Measurements from ENCODE around the gene FBXO10. TPM values are rescaled to one million over a fixed set of nuclear protein-coding genes. Genes with fewer than 3 reads are reported as not detected.

The FBXO10 gene
- total and polyA plus RNA-seq, 5 donors from 2014 or later, result 0.40 to 2.4 (median 0.93) TPM

DNA sequence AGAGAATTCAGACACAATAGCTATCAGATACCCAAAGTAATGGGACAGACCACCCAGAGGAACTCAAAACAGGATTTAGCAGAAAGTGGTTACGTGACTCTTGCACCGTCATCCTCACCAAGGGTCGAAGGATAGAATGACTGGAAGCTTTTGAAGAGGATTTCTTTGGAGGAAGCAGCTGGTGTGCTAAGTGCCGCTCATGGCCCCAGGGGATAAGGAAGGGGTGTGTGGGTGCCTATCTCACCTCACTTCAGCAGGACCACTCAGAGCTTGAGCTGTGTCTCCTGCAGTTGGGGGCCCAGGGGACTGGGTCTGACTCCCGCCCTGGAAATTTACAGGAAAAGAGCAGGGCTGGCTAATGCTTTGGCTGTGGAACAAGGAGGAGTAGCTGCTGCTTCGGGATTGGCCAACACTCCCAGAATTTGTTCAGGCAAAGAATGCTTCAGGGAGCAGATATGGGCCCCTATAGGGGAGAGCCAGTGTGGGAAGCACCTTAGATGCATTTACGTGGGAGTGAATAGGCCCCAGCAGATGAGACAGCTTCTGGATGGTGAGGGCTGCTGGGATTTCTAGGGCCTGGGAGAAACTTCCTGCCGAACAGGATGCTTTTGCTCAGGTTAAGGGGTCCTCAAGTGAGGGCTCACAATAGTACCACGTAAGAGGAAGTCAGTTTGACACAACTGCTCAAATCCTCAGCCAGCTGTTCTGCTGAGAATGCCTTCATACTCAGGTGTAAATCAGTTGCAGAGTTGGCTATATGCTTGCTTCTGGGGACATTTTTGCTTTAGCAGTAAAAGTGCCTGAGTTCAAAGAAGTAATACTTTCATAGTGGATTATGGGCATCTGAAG lies 45.3 kb upstream of the FBXO10 start:
- Mint-ChIP-seq H3K27me3 (peaks cover 28% of the 10 kb centered on the region), H3K4me3 (no peak overlapping the region), H3K4me1 (no peaks in the 10 kb centered on the region), H3K27ac (no peak overlapping the region), H3K36me3 (no peaks in the 10 kb centered on the region), H3K9me3 (no peaks in the 10 kb centered on the region)
- Histone ChIP-seq H3K27ac (ENCODE audit: insufficient read depth, low read length, poor library complexity, severe bottlenecking) (no peak overlapping the region), H3K4me3 (ENCODE audit: low read depth, low read length) (no peak overlapping the region), H3K9me3 (ENCODE audit: control insufficient read depth in 2 of 2, low read length in 2 of 2) (no peaks in the 10 kb centered on the region), H3K27me3 (ENCODE audit: control insufficient read depth, insufficient read depth, low read length) (peaks cover 12% of the 10 kb centered on the region), H3K4me1 (ENCODE audit: control insufficient read depth, insufficient read depth, low read length, poor library complexity, severe bottlenecking) (no peaks in the 10 kb centered on the region), H3K36me3 (ENCODE audit: control insufficient read depth, insufficient read depth, low read length) (no peaks in the 10 kb centered on the region)
- DNase-seq (no peak), ATAC-seq (ENCODE audit: low read depth in 2 of 2) (no peak)

DNA sequence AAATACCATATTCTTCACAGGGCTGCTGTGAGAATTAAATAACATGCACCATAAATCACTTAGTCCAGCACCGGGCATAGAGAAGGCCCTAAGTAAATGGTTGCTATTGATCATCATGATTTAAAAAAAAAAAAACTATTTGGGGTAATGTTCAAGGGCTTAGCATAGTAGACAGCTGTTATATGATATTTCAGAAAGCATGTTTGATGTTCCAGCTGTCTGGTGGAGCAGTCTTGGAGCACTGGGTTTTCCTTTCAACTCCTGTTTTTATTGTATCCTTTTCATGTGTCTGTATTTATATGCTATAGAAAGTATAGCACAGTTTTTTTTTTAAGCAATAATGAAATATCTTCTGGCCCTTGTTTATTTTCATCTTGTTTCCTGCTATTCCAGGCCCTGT lies 44.2 kb upstream of the FBXO10 start:
- DNase-seq (no peak), ATAC-seq (ENCODE audit: low read depth in 2 of 2) (no peak)
- no peaks in the 10 kb centered on the region for H3K4me1 ChIP-seq (ENCODE audit: control insufficient read depth, insufficient read depth, low read length, poor library complexity, severe bottlenecking)
- Mint-ChIP-seq H3K4me3 (no peak overlapping the region), H3K27ac (no peak overlapping the region), H3K4me1 (no peaks in the 10 kb centered on the region), H3K9me3 (no peaks in the 10 kb centered on the region), H3K27me3 (peaks cover 30% of the 10 kb centered on the region), H3K36me3 (no peaks in the 10 kb centered on the region)
- no peak overlapping the region for H3K27ac ChIP-seq (ENCODE audit: insufficient read depth, low read length, poor library complexity, severe bottlenecking)
- no peak overlapping the region for H3K4me3 ChIP-seq (ENCODE audit: low read depth, low read length)
- H3K36me3 ChIP-seq (ENCODE audit: control insufficient read depth, insufficient read depth, low read length), result no peaks in the 10 kb centered on the region
- H3K9me3 ChIP-seq (ENCODE audit: control insufficient read depth in 2 of 2, low read length in 2 of 2), result no peaks in the 10 kb centered on the region
- peaks cover 12% of the 10 kb centered on the region for H3K27me3 ChIP-seq (ENCODE audit: control insufficient read depth, insufficient read depth, low read length)

DNA sequence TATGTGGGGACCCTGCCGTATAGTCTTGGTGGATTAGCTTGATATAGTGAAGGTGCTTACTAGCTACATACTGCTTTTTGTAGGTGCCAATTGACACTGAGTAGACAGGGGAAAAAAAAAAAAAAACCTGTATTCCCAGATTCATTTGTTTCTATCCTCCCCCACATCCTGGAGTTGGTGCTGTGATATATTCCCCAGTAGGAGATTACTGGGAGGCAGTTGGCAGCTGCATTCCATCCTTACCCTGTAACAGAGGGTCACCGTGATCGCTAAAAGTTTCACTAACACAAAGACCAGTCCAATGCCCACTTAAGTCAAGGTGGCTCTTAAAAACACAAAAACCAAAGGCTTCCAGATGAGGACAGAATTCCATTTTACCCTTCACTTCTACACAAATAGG lies 43.6 kb upstream of the FBXO10 start:
- no peaks in the 10 kb centered on the region for H3K36me3 ChIP-seq (ENCODE audit: control insufficient read depth, insufficient read depth, low read length)
- H3K27ac Mint-ChIP-seq, result no peak overlapping the region
- no peak for ATAC-seq (ENCODE audit: low read depth in 2 of 2)
- no peak overlapping the region for H3K4me3 Mint-ChIP-seq
- H3K4me1 ChIP-seq (ENCODE audit: control insufficient read depth, insufficient read depth, low read length, poor library complexity, severe bottlenecking), result no peaks in the 10 kb centered on the region
- H3K4me3 ChIP-seq (ENCODE audit: low read depth, low read length), result no peak overlapping the region
- H3K36me3 Mint-ChIP-seq, result no peaks in the 10 kb centered on the region
- H3K27me3 ChIP-seq (ENCODE audit: control insufficient read depth, insufficient read depth, low read length), result peaks cover 9% of the 10 kb centered on the region
- no peak for DNase-seq
- H3K4me1 Mint-ChIP-seq, result no peaks in the 10 kb centered on the region
- H3K9me3 Mint-ChIP-seq, result no peaks in the 10 kb centered on the region
- no peak overlapping the region for H3K27ac ChIP-seq (ENCODE audit: insufficient read depth, low read length, poor library complexity, severe bottlenecking)
- no peaks in the 10 kb centered on the region for H3K9me3 ChIP-seq (ENCODE audit: control insufficient read depth in 2 of 2, low read length in 2 of 2)
- H3K27me3 Mint-ChIP-seq, result peaks cover 36% of the 10 kb centered on the region

DNA sequence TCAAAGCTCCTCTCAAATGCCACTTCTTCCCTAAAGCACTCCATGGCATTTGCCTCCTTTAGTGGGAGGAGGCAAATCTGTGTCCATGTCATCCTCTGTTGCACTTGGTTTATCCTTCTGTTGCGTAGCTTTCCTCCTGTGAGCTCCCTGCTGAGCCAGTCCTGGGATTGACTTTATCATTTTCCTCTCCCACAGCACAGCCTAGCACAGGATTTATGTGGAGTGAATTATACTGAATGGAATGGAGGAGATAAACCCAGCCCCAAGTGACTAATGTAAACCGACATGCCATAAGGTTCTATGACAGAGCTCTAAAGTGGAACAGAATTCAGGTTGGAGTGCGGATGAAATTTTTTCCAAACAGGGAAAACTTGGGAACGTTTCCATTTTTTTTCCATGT lies 42.6 kb upstream of the FBXO10 start:
- no peaks in the 10 kb centered on the region for H3K9me3 Mint-ChIP-seq
- Histone ChIP-seq H3K9me3 (ENCODE audit: control insufficient read depth in 2 of 2, low read length in 2 of 2) (no peaks in the 10 kb centered on the region), H3K27ac (ENCODE audit: insufficient read depth, low read length, poor library complexity, severe bottlenecking) (no peak overlapping the region), H3K27me3 (ENCODE audit: control insufficient read depth, insufficient read depth, low read length) (peaks cover 7% of the 10 kb centered on the region), H3K36me3 (ENCODE audit: control insufficient read depth, insufficient read depth, low read length) (no peaks in the 10 kb centered on the region), H3K4me1 (ENCODE audit: control insufficient read depth, insufficient read depth, low read length, poor library complexity, severe bottlenecking) (no peaks in the 10 kb centered on the region), H3K4me3 (ENCODE audit: low read depth, low read length) (no peak overlapping the region)
- no peak for DNase-seq
- no peak for ATAC-seq (ENCODE audit: low read depth in 2 of 2)
- no peaks in the 10 kb centered on the region for H3K4me1 Mint-ChIP-seq
- no peaks in the 10 kb centered on the region for H3K36me3 Mint-ChIP-seq
- H3K4me3 Mint-ChIP-seq, result no peak overlapping the region
- peaks cover 28% of the 10 kb centered on the region for H3K27me3 Mint-ChIP-seq
- no peak overlapping the region for H3K27ac Mint-ChIP-seq

DNA sequence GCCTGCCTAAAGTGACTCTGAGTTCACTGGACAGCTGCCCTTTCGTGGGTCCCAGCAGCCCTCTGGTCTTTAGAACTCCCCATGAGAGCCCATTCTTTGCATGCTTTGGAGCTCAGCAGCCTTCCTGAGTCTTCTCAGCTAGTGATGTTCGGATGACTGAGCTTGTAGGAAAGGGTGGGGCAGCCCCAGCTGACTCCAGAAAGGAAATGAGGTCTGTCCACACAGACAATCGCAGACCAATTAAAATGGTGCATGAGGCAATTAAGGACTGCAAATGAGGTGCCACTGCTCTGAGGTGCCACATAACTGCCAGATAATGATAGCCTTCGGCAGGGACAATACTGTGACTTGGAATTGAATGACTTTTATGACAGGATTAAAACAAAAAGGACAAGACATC lies 41.7 kb upstream of the FBXO10 start:
- Mint-ChIP-seq H3K36me3 (no peaks in the 10 kb centered on the region), H3K4me3 (no peak overlapping the region), H3K4me1 (no peaks in the 10 kb centered on the region), H3K27me3 (peaks cover 32% of the 10 kb centered on the region), H3K27ac (no peak overlapping the region), H3K9me3 (no peaks in the 10 kb centered on the region)
- peaks cover 10% of the 10 kb centered on the region for H3K27me3 ChIP-seq (ENCODE audit: control insufficient read depth, insufficient read depth, low read length)
- no peak for ATAC-seq (ENCODE audit: low read depth in 2 of 2)
- DNase-seq, result peak in 1 of 3 donors; percentile 3
- no peaks in the 10 kb centered on the region for H3K4me1 ChIP-seq (ENCODE audit: control insufficient read depth, insufficient read depth, low read length, poor library complexity, severe bottlenecking)
- no peaks in the 10 kb centered on the region for H3K36me3 ChIP-seq (ENCODE audit: control insufficient read depth, insufficient read depth, low read length)
- no peak overlapping the region for H3K4me3 ChIP-seq (ENCODE audit: low read depth, low read length)
- H3K9me3 ChIP-seq (ENCODE audit: control insufficient read depth in 2 of 2, low read length in 2 of 2), result no peaks in the 10 kb centered on the region
- H3K27ac ChIP-seq (ENCODE audit: insufficient read depth, low read length, poor library complexity, severe bottlenecking), result no peak overlapping the region

DNA sequence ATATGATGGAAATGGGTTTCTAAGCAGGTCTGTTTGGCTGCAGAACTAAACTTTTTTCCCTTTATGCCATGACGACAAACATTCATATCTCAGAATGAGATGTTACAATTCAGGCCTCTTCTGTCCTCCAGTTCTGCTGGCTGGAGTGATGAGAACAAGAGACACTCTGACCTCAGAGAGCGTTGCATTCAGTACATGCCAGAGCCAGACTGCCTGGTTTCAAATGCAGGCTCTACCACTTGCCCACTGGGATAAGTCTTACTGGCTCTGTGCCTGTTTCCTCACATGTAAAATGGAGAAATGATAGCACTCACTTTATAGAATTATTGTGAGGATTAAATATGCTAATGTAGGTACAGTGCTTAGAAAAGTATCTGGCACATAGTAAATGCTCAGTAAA lies 41.0 kb upstream of the FBXO10 start:
- H3K27me3 Mint-ChIP-seq, result peaks cover 32% of the 10 kb centered on the region
- Histone ChIP-seq H3K4me3 (ENCODE audit: low read depth, low read length) (no peak overlapping the region), H3K36me3 (ENCODE audit: control insufficient read depth, insufficient read depth, low read length) (no peaks in the 10 kb centered on the region), H3K27me3 (ENCODE audit: control insufficient read depth, insufficient read depth, low read length) (peaks cover 9% of the 10 kb centered on the region), H3K27ac (ENCODE audit: insufficient read depth, low read length, poor library complexity, severe bottlenecking) (no peak overlapping the region), H3K9me3 (ENCODE audit: control insufficient read depth in 2 of 2, low read length in 2 of 2) (no peaks in the 10 kb centered on the region), H3K4me1 (ENCODE audit: control insufficient read depth, insufficient read depth, low read length, poor library complexity, severe bottlenecking) (no peaks in the 10 kb centered on the region)
- ATAC-seq (ENCODE audit: low read depth in 2 of 2), result no peak
- H3K36me3 Mint-ChIP-seq, result no peaks in the 10 kb centered on the region
- no peaks in the 10 kb centered on the region for H3K4me1 Mint-ChIP-seq
- H3K27ac Mint-ChIP-seq, result no peak overlapping the region
- H3K9me3 Mint-ChIP-seq, result no peaks in the 10 kb centered on the region
- no peak for DNase-seq
- no peak overlapping the region for H3K4me3 Mint-ChIP-seq

DNA sequence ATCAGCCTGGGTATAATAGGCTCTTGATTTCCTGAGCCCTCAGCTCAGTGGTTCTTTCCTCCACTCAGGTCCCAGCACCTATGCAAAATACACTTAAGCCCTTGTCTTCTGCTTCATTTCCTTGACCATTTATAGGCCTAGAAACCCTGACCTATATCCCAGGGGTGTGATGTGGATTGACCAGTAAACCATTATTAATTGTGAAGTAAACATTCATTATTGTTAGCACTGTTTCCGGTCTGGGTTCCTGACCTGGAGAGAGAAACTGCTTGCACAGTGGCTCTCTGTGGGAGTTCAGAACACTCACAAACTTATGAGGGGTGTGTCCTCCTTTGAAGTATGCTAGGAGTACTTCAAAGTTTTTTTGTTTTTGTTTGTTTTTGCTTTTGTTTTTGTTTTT lies 35.8 kb upstream of the FBXO10 start:
- Mint-ChIP-seq H3K4me3 (no peak overlapping the region), H3K4me1 (no peaks in the 10 kb centered on the region), H3K36me3 (no peaks in the 10 kb centered on the region), H3K27ac (no peak overlapping the region), H3K9me3 (no peaks in the 10 kb centered on the region), H3K27me3 (peaks cover 30% of the 10 kb centered on the region)
- Histone ChIP-seq H3K27me3 (ENCODE audit: control insufficient read depth, insufficient read depth, low read length) (peaks cover 9% of the 10 kb centered on the region), H3K9me3 (ENCODE audit: control insufficient read depth in 2 of 2, low read length in 2 of 2) (no peaks in the 10 kb centered on the region), H3K36me3 (ENCODE audit: control insufficient read depth, insufficient read depth, low read length) (no peaks in the 10 kb centered on the region), H3K4me1 (ENCODE audit: control insufficient read depth, insufficient read depth, low read length, poor library complexity, severe bottlenecking) (no peaks in the 10 kb centered on the region), H3K4me3 (ENCODE audit: low read depth, low read length) (no peak overlapping the region), H3K27ac (ENCODE audit: insufficient read depth, low read length, poor library complexity, severe bottlenecking) (no peak overlapping the region)
- ATAC-seq (ENCODE audit: low read depth in 2 of 2) (no peak), DNase-seq (no peak)

DNA sequence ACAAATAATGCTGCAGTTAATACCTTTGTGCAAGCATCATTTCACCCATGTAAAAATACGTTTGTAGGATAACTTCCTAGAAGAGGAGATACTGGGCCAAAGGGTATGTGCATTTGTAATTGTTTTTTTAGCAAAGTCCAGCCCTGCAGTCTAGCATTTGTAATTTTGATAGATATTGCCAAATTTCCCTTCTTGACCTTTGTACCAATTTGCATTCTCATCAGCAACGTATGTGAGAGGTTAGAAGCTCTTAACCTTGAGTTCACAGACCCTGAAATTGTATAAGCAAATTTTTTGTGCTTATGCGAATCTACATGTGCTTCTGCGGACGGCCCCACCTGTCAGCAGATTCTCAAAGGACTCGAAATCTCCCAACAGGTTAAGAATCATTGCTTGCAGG lies 34.8 kb upstream of the FBXO10 start:
- Mint-ChIP-seq H3K4me1 (no peaks in the 10 kb centered on the region), H3K36me3 (no peaks in the 10 kb centered on the region), H3K27ac (no peak overlapping the region), H3K4me3 (no peak overlapping the region), H3K9me3 (no peaks in the 10 kb centered on the region), H3K27me3 (peaks cover 32% of the 10 kb centered on the region)
- H3K36me3 ChIP-seq (ENCODE audit: control insufficient read depth, insufficient read depth, low read length), result no peaks in the 10 kb centered on the region
- H3K4me1 ChIP-seq (ENCODE audit: control insufficient read depth, insufficient read depth, low read length, poor library complexity, severe bottlenecking), result no peaks in the 10 kb centered on the region
- ATAC-seq (ENCODE audit: low read depth in 2 of 2), result no peak
- no peaks in the 10 kb centered on the region for H3K9me3 ChIP-seq (ENCODE audit: control insufficient read depth in 2 of 2, low read length in 2 of 2)
- no peak overlapping the region for H3K4me3 ChIP-seq (ENCODE audit: low read depth, low read length)
- no peak overlapping the region for H3K27ac ChIP-seq (ENCODE audit: insufficient read depth, low read length, poor library complexity, severe bottlenecking)
- DNase-seq, result no peak
- peaks cover 9% of the 10 kb centered on the region for H3K27me3 ChIP-seq (ENCODE audit: control insufficient read depth, insufficient read depth, low read length)
